ENCODE data around the gene FBRS. TPM values are rescaled to one million over a fixed set of nuclear protein-coding genes. Genes with fewer than 3 reads are reported as not detected.

Gene FBRS
- total RNA-seq, 4 donors from 2014 or later, result 51.2 to 167 (median 72.2) TPM

- Histone ChIP-seq H3K9me3 (no peaks in the 10 kb centered on the region), H3K4me3 (no peak overlapping the region), H3K27me3 (no peaks in the 10 kb centered on the region), H3K36me3 (no peaks in the 10 kb centered on the region), H3K4me1 (no peaks in the 10 kb centered on the region), H3K27ac (no peak overlapping the region)
- no peak for DNase-seq
- no peak for TF ChIP-seq POLR2A (IDR thresholded peaks at IDR 0.05)
- TF ChIP-seq CTCF (IDR thresholded peaks at IDR 0.05), result no peak
Measured at GRCh38 chr16:30678586-30678970, 20.3 kb downstream of the FBRS start.

GRCh38 chr16:30680326-30680725 is 22.1 kb downstream of the FBRS start:
- H3K27me3 ChIP-seq, result no peaks in the 10 kb centered on the region
- no peak for DNase-seq
- H3K27ac ChIP-seq, result no peak overlapping the region
- no peaks in the 10 kb centered on the region for H3K36me3 ChIP-seq
- H3K4me1 ChIP-seq, result no peaks in the 10 kb centered on the region
- TF ChIP-seq POLR2A (IDR thresholded peaks at IDR 0.05) (no peak), CTCF (IDR thresholded peaks at IDR 0.05) (no peak)
- no peaks in the 10 kb centered on the region for H3K9me3 ChIP-seq
- no peak overlapping the region for H3K4me3 ChIP-seq

GRCh38 chr16:30688701-30689100 is 30.5 kb downstream of the FBRS start:
- no peak for TF ChIP-seq CTCF (IDR thresholded peaks at IDR 0.05)
- TF ChIP-seq POLR2A (IDR thresholded peaks at IDR 0.05), result no peak
- Histone ChIP-seq H3K36me3 (no peaks in the 10 kb centered on the region), H3K27ac (no peak overlapping the region), H3K4me3 (no peak overlapping the region), H3K9me3 (no peaks in the 10 kb centered on the region), H3K27me3 (no peaks in the 10 kb centered on the region), H3K4me1 (peaks cover 0 to 2% (median 0%) of the 10 kb centered on the region in 4 donors)
- DNase-seq, result no peak

- Histone ChIP-seq H3K36me3 (no peaks in the 10 kb centered on the region), H3K4me3 (no peak overlapping the region), H3K4me1 (peaks cover 0 to 8% (median 0%) of the 10 kb centered on the region in 4 donors), H3K27me3 (no peaks in the 10 kb centered on the region), H3K9me3 (no peaks in the 10 kb centered on the region), H3K27ac (no peak overlapping the region)
- TF ChIP-seq POLR2A (IDR thresholded peaks at IDR 0.05), result no peak
- no peak for TF ChIP-seq CTCF (IDR thresholded peaks at IDR 0.05)
- DNase-seq, result no peak
Measured at GRCh38 chr16:30691907-30692306, 33.7 kb downstream of the FBRS start.

- H3K36me3 ChIP-seq, result no peaks in the 10 kb centered on the region
- no peak for TF ChIP-seq POLR2A (IDR thresholded peaks at IDR 0.05)
- TF ChIP-seq CTCF (IDR thresholded peaks at IDR 0.05), result no peak
- no peak for DNase-seq
- H3K27me3 ChIP-seq, result no peaks in the 10 kb centered on the region
- no peaks in the 10 kb centered on the region for H3K9me3 ChIP-seq
- H3K27ac ChIP-seq, result no peak overlapping the region
- H3K4me1 ChIP-seq, result peaks cover 0 to 12% (median 0%) of the 10 kb centered on the region in 4 donors
- H3K4me3 ChIP-seq, result no peak overlapping the region
Measured at GRCh38 chr16:30692396-30693064, 34.3 kb downstream of the FBRS start.
